Sigmoid colon (tissue), 7 donors: ENCODE measurements around the gene JMJD7. TPM values are rescaled to one million over a fixed set of nuclear protein-coding genes. Genes with fewer than 3 reads are reported as not detected.

ENCODE experiments used
- DNase-seq: peaks from one replicate; pipeline ENCODE4 v3.0.0-alpha.2; 2019
- H3K27ac ChIP-seq, 4 donors: fragments of 200-600 bp; sonication (generic); one replicate each; pipeline ENCODE4 v1.5.1; 2016 to 2019; ENCODE audit warnings: mild to moderate bottlenecking in 1 of 4
- H3K27me3 ChIP-seq, 3 donors: fragments of 200-600 bp; sonication (generic); one replicate each; pipeline ENCODE4 v1.5.1; 2019; ENCODE audit warnings: mild to moderate bottlenecking in 1 of 3
- H3K36me3 ChIP-seq, 4 donors: fragments of 200-600 bp; sonication (generic); one replicate each; pipeline ENCODE4 v1.5.1; 2016 to 2019
- H3K4me1 ChIP-seq, 4 donors: fragments of 200-600 bp; sonication (generic); one replicate each; pipeline ENCODE4 v1.5.1; 2017 to 2019
- H3K4me3 ChIP-seq, 4 donors: fragments of 200-600 bp; sonication (generic); one replicate each; pipeline ENCODE4 v1.5.1; 2017 to 2019; ENCODE audit warnings: mild to moderate bottlenecking in 2 of 4, moderate library complexity in 1 of 4
- H3K9me3 ChIP-seq, 4 donors: fragments of 200-600 bp in 3 of 4; sonication (generic) in 3 of 4; one replicate each; pipeline versions ENCODE4 v1.5.1 to v1.6.1; 2013 to 2019
- EP300 ChIP-seq, 4 donors: sonication (generic); formaldehyde crosslinking; IDR thresholded peaks; one replicate each; pipeline ENCODE4 v1.6.1; 2017; ENCODE audit warnings: antibody characterized with exemption in 4 of 4
- POLR2A ChIP-seq, 2 donors: fragments of 450-650 bp; IDR thresholded peaks; one replicate each; pipeline ENCODE4 v1.6.1; 2016; ENCODE audit warnings: antibody characterized with exemption in 2 of 2, mild to moderate bottlenecking in 2 of 2, moderate library complexity in 2 of 2
- POLR2AphosphoS5 ChIP-seq, 4 donors: sonication (generic); formaldehyde crosslinking; IDR thresholded peaks; one replicate each; pipeline ENCODE4 v1.6.1; 2017; ENCODE audit warnings: antibody characterized with exemption in 4 of 4
- WGBS, 2 donors: extraction: QIAGEN DNeasy Blood & Tissue Kit; methylation state at CpG; one replicate each; pipeline ENCODE4 v1.1.7; 2013; 5-methylcytosine and 5-hydroxymethylcytosine counted together
- intact Hi-C: fragments of 100-400 bp; cut with DNase I; formaldehyde crosslinking; loops from one replicate; pipeline ENCODE4 v1.15.1; 2023
- polyA plus RNA-seq, 3 donors: library from polyadenylated mRNA; stranded (reverse); fragments of 200-250 nt; gene quantifications; one replicate each; pipeline ENCODE4 v1.2.3, GENCODE V29; 2013
- total RNA-seq, 4 donors: library from RNA; depleted of rRNA; stranded (reverse); fragments of >200 nt; gene quantifications; one replicate each; pipeline ENCODE4 v1.1.0, GENCODE V29; 2016
- TF ChIP-seq, protein P1 (sequence below), 4 experiments: fragments of 450-650 bp in 3 of 4; fragments of 200-600 bp in 1 of 4; IDR thresholded peaks; one replicate each; pipeline ENCODE4 v1.5.1; 2016 to 2019; ENCODE audit warnings: antibody characterized with exemption in 4 of 4, mild to moderate bottlenecking in 3 of 4, moderate library complexity in 2 of 4
- donor health status: healthy with polysubstance abuse.
- donor health status: Bipolar disorder and iron deficiency.
- donor health status: healthy.

JMJD7 gene
- total and polyA plus RNA-seq, 7 donors: 9.5 to 14.0 (median 10.7) TPM

DNA sequence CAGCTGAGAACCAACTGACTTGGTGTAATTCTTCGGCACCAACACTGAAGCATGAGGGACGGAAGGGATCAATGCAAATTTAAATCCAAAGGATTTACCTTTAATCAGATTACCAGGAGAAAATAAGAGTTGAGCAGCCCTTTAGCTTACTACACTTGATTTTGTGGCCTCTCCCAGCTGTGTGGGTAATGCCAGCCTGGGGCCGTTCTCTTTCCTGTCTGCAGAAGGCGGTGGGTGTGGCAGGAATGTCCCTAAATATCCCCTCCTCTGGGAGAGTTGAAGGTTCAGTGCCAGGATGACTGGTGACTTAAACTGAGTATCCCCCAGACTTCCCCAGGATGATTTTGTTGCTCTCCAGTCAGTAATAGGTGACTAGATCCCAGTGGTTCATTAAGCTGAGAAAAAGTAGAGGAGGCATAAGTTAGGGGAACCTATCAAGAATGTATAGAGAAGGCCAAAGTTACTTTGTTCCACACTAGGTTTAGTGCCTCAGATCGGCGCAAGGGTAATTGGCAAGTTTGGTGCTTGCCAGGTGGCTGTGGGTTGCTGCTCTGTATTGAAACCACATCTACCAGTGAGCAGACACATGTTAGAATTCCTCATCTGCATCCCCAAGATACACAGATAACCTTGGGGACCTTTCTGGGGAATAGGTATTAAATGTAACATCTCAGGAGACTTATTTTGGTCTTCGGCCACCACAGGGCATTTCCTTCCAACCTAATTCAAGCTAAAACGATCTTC, 30.5 kb upstream of the JMJD7 start:
- H3K9me3 ChIP-seq: no peaks in the 10 kb centered on the region
- no peak for DNase-seq
- H3K4me3 ChIP-seq: no peak overlapping the region
- 82% methylated on average over 8 of the region's 8 CpGs for WGBS, 2 donors
- H3K27me3 ChIP-seq: no peaks in the 10 kb centered on the region
- H3K36me3 ChIP-seq: peaks cover 0 to 24% (median 10%) of the 10 kb centered on the region in 4 donors
- peaks cover 0 to 14% (median 12%) of the 10 kb centered on the region in 4 donors for H3K4me1 ChIP-seq
- intact Hi-C loops: no loop called here
- TF ChIP-seq, protein P1, sequence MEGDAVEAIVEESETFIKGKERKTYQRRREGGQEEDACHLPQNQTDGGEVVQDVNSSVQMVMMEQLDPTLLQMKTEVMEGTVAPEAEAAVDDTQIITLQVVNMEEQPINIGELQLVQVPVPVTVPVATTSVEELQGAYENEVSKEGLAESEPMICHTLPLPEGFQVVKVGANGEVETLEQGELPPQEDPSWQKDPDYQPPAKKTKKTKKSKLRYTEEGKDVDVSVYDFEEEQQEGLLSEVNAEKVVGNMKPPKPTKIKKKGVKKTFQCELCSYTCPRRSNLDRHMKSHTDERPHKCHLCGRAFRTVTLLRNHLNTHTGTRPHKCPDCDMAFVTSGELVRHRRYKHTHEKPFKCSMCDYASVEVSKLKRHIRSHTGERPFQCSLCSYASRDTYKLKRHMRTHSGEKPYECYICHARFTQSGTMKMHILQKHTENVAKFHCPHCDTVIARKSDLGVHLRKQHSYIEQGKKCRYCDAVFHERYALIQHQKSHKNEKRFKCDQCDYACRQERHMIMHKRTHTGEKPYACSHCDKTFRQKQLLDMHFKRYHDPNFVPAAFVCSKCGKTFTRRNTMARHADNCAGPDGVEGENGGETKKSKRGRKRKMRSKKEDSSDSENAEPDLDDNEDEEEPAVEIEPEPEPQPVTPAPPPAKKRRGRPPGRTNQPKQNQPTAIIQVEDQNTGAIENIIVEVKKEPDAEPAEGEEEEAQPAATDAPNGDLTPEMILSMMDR (IDR thresholded peaks at IDR 0.05): no peak
- TF ChIP-seq EP300 (IDR thresholded peaks at IDR 0.05) (no peak), POLR2AphosphoS5 (IDR thresholded peaks at IDR 0.05) (no peak), POLR2A (IDR thresholded peaks at IDR 0.05) (no peak)
- peak overlapping the region in 1 of 4 donors; percentile 65 for H3K27ac ChIP-seq

DNA sequence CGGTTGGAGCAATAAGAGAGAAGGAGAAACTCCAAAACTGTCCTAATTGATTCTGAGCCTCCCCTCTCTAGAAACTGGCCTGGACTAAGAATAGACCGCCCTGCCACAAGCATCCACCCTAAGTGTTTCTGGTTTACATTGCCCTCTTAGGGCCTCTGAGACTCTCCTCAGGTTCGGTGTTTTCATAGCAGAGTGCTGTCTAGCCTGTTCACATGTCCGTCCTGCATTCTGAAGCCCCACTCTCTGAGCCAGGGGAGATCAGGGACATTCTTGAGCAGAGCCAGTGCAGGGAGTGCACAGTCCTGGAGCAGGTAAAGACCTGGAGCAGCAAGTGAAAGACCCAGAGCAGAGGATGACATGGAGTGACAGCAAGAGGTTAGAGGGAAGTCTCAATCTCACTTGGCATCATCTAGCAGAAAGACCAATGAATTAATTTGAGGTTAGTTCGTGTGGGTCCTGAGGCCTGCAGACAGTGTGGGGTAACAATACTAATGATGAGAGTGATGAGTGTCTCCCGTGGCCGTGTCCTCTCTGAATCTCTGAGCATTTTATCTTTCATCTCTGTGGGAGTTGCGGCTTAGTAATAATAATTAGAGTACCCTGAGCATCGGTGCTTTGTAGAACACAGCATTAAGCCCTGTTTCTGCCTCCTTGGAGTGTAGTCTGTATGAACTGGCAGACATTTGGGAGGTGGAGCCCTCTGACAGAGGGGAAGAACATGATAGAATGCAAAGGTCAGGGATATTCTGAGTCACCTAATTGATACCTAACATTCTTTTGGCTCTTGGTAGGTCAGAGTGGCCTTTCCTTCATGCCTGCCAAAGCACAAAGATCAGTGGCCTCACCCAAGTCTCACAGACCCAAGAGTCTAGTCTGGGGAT, 29.0 kb upstream of the JMJD7 start:
- WGBS, 2 donors: 90 to 92% methylated on average over 9 of the region's 9 CpGs
- H3K27me3 ChIP-seq: no peaks in the 10 kb centered on the region
- intact Hi-C loops: no loop called here
- H3K36me3 ChIP-seq: peaks cover 0 to 27% (median 10%) of the 10 kb centered on the region in 4 donors
- no peaks in the 10 kb centered on the region for H3K9me3 ChIP-seq
- H3K4me3 ChIP-seq: no peak overlapping the region
- H3K27ac ChIP-seq: peak overlapping the region in 1 of 4 donors; percentile 24
- TF ChIP-seq POLR2A (IDR thresholded peaks at IDR 0.05): no peak
- TF ChIP-seq POLR2AphosphoS5 (IDR thresholded peaks at IDR 0.05): no peak
- TF ChIP-seq EP300 (IDR thresholded peaks at IDR 0.05): no peak
- TF ChIP-seq, protein P1 (IDR thresholded peaks at IDR 0.05): no peak
- no peak for DNase-seq
- H3K4me1 ChIP-seq: peaks cover 0 to 16% (median 11%) of the 10 kb centered on the region in 4 donors

DNA sequence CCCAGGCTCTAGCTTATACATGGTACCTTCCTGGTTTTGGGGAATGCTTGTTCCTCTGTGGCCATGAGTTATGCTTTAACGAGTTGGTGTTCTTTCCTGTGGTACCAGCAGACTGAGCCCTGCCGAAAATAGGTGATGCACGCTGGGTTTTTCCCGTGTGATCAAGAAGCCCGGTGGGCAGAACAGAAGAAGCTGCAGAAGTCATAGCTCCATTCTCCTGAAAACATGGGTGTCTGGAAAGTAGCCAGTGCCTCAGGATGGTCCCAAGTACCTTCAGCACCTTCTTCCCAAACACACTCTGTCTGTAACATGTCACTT, 28.4 kb upstream of the JMJD7 start:
- no peak overlapping the region for H3K4me3 ChIP-seq
- WGBS, 2 donors: 81 to 90% methylated on average over 5 of the region's 5 CpGs
- intact Hi-C loops: no loop called here
- peaks cover 0 to 27% (median 10%) of the 10 kb centered on the region in 4 donors for H3K36me3 ChIP-seq
- peak overlapping the region in 1 of 4 donors; percentile 24 for H3K27ac ChIP-seq
- H3K27me3 ChIP-seq: no peaks in the 10 kb centered on the region
- no peak for TF ChIP-seq POLR2A (IDR thresholded peaks at IDR 0.05)
- TF ChIP-seq POLR2AphosphoS5 (IDR thresholded peaks at IDR 0.05): no peak
- TF ChIP-seq EP300 (IDR thresholded peaks at IDR 0.05): no peak
- TF ChIP-seq, protein P1 (IDR thresholded peaks at IDR 0.05): no peak
- H3K9me3 ChIP-seq: no peaks in the 10 kb centered on the region
- peaks cover 0 to 22% (median 17%) of the 10 kb centered on the region in 4 donors for H3K4me1 ChIP-seq
- DNase-seq: no peak

DNA sequence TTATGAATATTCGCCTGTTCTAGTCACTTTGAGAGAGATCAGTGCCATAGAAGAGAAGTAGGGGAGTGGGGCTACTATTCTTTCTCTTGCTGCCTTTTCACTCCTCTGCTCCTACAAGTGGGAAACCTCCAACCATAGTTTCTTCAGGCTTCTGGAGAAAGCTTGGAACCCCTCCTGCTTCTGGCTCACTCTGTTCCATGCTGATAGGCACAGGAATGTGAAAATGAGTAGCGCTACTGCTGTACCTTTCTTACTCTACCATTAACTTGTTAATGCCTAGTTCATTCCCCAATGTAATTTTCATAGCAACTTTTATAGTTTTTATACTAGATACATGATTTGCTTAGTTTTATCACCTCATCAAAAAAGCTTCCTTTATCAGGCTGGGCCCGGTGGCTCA, 26.7 kb upstream of the JMJD7 start:
- Histone ChIP-seq H3K9me3 (no peaks in the 10 kb centered on the region), H3K4me1 (peaks cover 0 to 36% (median 23%) of the 10 kb centered on the region in 4 donors), H3K27me3 (no peaks in the 10 kb centered on the region), H3K4me3 (no peak overlapping the region), H3K36me3 (peaks cover 0 to 27% (median 10%) of the 10 kb centered on the region in 4 donors), H3K27ac (peak overlapping the region in 1 of 4 donors; percentile 12)
- intact Hi-C loops: no loop called here
- DNase-seq: no peak
- TF ChIP-seq EP300 (IDR thresholded peaks at IDR 0.05) (no peak), POLR2A (IDR thresholded peaks at IDR 0.05) (no peak), POLR2AphosphoS5 (IDR thresholded peaks at IDR 0.05) (no peak)
- TF ChIP-seq, protein P1 (IDR thresholded peaks at IDR 0.05): no peak
- 85 to 91% methylated on average over 3 of the region's 3 CpGs for WGBS, 2 donors
